HepG2 (cell line): ENCODE results near the gene NME1. TPM values are rescaled to one million over a fixed set of nuclear protein-coding genes. Genes with fewer than 3 reads are reported as not detected.
A peak's percentile ranks its signal among the peaks of the same experiment; 100 is the strongest.

Source experiments
- BORCS8-MEF2B ChIP-seq: sonication (generic); formaldehyde crosslinking; IDR thresholded peaks from 2 replicates; pipeline ENCODE4 v1.8.0; 2022; ENCODE audit warnings: mild to moderate bottlenecking, missing genetic modification reagents
- GMEB2 ChIP-seq: IDR thresholded peaks from 2 replicates; pipeline ENCODE4 v1.6.1; 2016; ENCODE audit warnings: missing biosample characterization, missing genetic modification reagents, low read depth
- HDAC2 ChIP-seq: sonication (generic); formaldehyde crosslinking; IDR thresholded peaks from 2 replicates; pipeline ENCODE4 v1.4.0; 2020; ENCODE audit warnings: missing genetic modification reagents
- JUND ChIP-seq: sonication (generic); formaldehyde crosslinking; IDR thresholded peaks from 2 replicates; pipeline ENCODE4 v1.8.0; 2022; ENCODE audit warnings: mild to moderate bottlenecking, missing genetic modification reagents
- KDM5A ChIP-seq: fragments of 200-600 bp; sonication (generic); IDR thresholded peaks from 2 replicates; pipeline ENCODE4 v1.7.0; 2018; ENCODE audit warnings: antibody characterized with exemption, mild to moderate bottlenecking, low read length, borderline replicate concordance
- MATR3 ChIP-seq: sonication (generic); formaldehyde crosslinking; IDR thresholded peaks from 2 replicates; pipeline ENCODE4 v1.4.0; 2020; ENCODE audit warnings: missing genetic modification reagents
- NFE2L2 ChIP-seq: fragments of 150-350 bp; IDR thresholded peaks from 2 replicates; pipeline ENCODE4 v1.6.1; 2014; ENCODE audit warnings: low read length
- ONECUT2 ChIP-seq: sonication (generic); formaldehyde crosslinking; IDR thresholded peaks from 2 replicates; pipeline ENCODE4 v1.4.0; 2020; ENCODE audit warnings: missing genetic modification reagents
- PRPF4 ChIP-seq: fragments of 200-400 bp; formaldehyde crosslinking; IDR thresholded peaks from 2 replicates; pipeline ENCODE4 v1.6.1; 2016; ENCODE audit warnings: low read length, low read depth; ENCODE audit not compliant: poor library complexity, severe bottlenecking
- RBAK ChIP-seq: sonication (generic); formaldehyde crosslinking; IDR thresholded peaks from 2 replicates; pipeline ENCODE4 v1.5.1; 2020; ENCODE audit warnings: mild to moderate bottlenecking, missing genetic modification reagents
- RBM39 ChIP-seq: fragments of 200-400 bp; formaldehyde crosslinking; IDR thresholded peaks from one replicate; pipeline ENCODE4 v1.6.1; 2018; ENCODE audit warnings: antibody characterized with exemption, mild to moderate bottlenecking, low read depth, low read length; ENCODE audit not compliant: poor library complexity, severe bottlenecking
- SMAD1 ChIP-seq: sonication (generic); formaldehyde crosslinking; IDR thresholded peaks from 2 replicates; pipeline ENCODE4 v1.4.0; 2020; ENCODE audit warnings: missing genetic modification reagents, low read depth, mild to moderate bottlenecking, borderline replicate concordance
- ZGPAT ChIP-seq: IDR thresholded peaks from 2 replicates; pipeline ENCODE4 v1.6.1; 2016; ENCODE audit warnings: mild to moderate bottlenecking
- ZHX1 ChIP-seq: sonication (generic); formaldehyde crosslinking; IDR thresholded peaks from 2 replicates; pipeline ENCODE4 v1.8.1; 2022; ENCODE audit warnings: low read depth, mild to moderate bottlenecking, missing genetic modification reagents
- ZNF225 ChIP-seq: sonication (generic); formaldehyde crosslinking; IDR thresholded peaks from 2 replicates; pipeline ENCODE4 v1.4.0; 2020; ENCODE audit warnings: mild to moderate bottlenecking, missing genetic modification reagents
- ZNF550 ChIP-seq: sonication (generic); formaldehyde crosslinking; IDR thresholded peaks from 2 replicates; pipeline ENCODE4 v1.4.0; 2020; ENCODE audit warnings: mild to moderate bottlenecking, missing genetic modification reagents, borderline replicate concordance
- ZNF652 ChIP-seq: IDR thresholded peaks from 2 replicates; pipeline ENCODE4 v1.6.1; 2016; ENCODE audit warnings: low read depth, borderline replicate concordance
- polyA plus RNA-seq, 8 experiments: library from polyadenylated mRNA; depleted of rRNA in 3 of 8; stranded (reverse) in 7 of 8; unstranded in 1 of 8; fragments of >200 nt; fragmentation: Illumina TruSeq in 4 of 8; extraction: Trizol in 4 of 8; gene quantifications; 2 replicates each; pipeline versions ENCODE4 v1.2.1 to v1.2.3, GENCODE V29; 2011 to 2016; ENCODE audit warnings: low read depth in 4 of 8, missing spikeins in 1 of 8, mixed read lengths in 1 of 8; ENCODE audit not compliant: insufficient read depth in 1 of 8
- total RNA-seq, 5 experiments: library from RNA; depleted of rRNA; stranded (reverse); fragments of >200 nt; fragmentation: Illumina TruSeq; extraction: Trizol; gene quantifications; 2 replicates each; pipeline ENCODE4 v1.2.3, GENCODE V29; 2016; ENCODE audit warnings: low read depth in 1 of 5

The NME1 gene
- total and polyA plus RNA-seq, 2 of the 13 experiments (the other 11 are each of a cell fraction or from before 2014, with no cell fraction given): 295 to 516 TPM

GRCh38 chr17:51166198-51166986 is 13.0 kb downstream of the NME1 start, which contains the start of gene NME2 (continued):
- TF ChIP-seq SMAD1 (CRISPR knock-in tag) (no peak; the same call in 1 of the 2 replicates), ZNF225 (CRISPR knock-in tag) (peak; percentile 91; the same call in 1 of the 2 replicates), ZNF652 (CRISPR knock-in tag) (no peak), NFE2L2 (no peak), MATR3 (no peak), KDM5A (no peak), JUND (no peak), BORCS8-MEF2B (0 out of 2 replicates have a peak, but pooled peaks have one; percentile 9), HDAC2 (CRISPR knock-in tag) (no peak; the same call in 1 of the 2 replicates), RBM39 (no peak), ZHX1 (no peak), GMEB2 (no peak), RBAK (no peak), ZGPAT (CRISPR knock-in tag) (peak; percentile 55; the same call in 1 of the 2 replicates), ONECUT2 (CRISPR knock-in tag) (no peak), ZNF550 (CRISPR knock-in tag) (no peak), PRPF4 (no peak)
